Muscle of arm (tissue), 12 donors: ENCODE results near the gene FYN. TPM values are rescaled to one million over a fixed set of nuclear protein-coding genes. Genes with fewer than 3 reads are reported as not detected.

Experiments
- DNase-seq: peaks from one replicate; pipeline ENCODE4 v3.0.0-alpha.2; 2013
- polyA plus RNA-seq, 12 donors: library from polyadenylated mRNA; unstranded; fragments of 120-200 nt; gene quantifications; one replicate each; pipeline ENCODE4 v1.2.1, GENCODE V29; 2013; ENCODE audit not compliant: insufficient read length in 12 of 12

Gene FYN
- polyA plus RNA-seq, 12 donors: 98.4 to 184 (median 152) TPM; not detected in 1

DNA sequence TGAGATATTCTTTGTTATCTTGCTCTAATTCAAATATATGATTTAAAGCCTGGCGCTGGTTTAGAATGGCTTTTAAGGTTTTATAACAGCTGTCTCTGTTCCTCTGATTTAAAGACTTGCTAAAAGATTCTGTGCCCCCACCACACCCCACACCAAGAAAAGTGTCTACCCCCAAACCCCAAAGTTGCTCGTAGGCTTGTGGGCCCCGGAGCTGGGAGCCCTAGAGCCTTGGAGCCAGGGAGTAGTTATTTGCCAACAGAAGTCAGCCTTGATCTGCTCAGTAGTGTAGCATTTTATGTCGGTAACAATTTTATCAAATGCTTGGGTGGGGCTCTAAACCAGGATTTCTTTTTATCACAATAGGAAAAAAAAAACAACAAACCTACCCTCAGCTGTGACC is 162.3 kb downstream of the FYN start:
- DNase-seq: no peak

GRCh38 chr6:111710439-111710838 is 162.8 kb downstream of the FYN start:
- no peak for DNase-seq

GRCh38 chr6:111709615-111710398 is 163.4 kb downstream of the FYN start:
- peak; percentile 91 for DNase-seq

DNA sequence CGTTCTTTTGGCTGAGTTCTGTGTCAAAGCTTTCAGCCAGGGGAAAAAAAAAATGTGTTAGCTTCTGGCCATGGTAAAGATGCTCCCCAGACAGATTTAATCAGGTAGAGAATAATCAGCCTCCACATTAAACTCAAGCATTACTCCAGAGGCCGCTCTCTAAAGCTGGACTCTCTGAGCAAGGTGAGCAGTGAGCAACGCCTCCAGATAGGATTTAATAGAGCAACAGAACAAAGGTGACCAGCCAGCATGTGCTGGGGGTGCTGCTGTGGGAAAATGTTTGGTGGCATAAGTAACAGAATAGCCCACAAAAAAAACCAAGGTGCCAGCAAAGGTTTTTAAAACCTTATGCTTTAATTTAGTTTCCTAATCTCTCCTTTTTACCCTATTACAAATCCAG is 164.1 kb downstream of the FYN start:
- no peak for DNase-seq

DNA sequence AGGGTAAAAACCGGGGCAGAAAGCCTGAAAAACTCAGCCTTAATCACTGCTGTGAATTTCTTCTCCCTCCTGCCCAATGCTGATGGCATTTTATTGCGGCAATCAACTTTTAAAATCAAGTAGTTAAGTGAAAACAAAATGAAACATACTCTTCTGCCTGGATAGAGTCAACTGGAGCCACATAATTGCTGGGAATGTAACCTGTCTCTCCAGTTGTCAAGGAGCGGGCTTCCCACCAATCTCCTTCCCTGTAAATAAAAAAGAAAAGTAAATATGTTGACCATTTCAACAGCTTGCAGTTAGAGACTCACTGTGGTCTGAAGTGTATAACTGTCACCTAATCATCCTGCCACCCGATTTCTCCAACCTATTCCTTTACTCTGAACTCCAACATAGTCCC is 165.5 kb downstream of the FYN start:
- DNase-seq: no peak

DNA sequence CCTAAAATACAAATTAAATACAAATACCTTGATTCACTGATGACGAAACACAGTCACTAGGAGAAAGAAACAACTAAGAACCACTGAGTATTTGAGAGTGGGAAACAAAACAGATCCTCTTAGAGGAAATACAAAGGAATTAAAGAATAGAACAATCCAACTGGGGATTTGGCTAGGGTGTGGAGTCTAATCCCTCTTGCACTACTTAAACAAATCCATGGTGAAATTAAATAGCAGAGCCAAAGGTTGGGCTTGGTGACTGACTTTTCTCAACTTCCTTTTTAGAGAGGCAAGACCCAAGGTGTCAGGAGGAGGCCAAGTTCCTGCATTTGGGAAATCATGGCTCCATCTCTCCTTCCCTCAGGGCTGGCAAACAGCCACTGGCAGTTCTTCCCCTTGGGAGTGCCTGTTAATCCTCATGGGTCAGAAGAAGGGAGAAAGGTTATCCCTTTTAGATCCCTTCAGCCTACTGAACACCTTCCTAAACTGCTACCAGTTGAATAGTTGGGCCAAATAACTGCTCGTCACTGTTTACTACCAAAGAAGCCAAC is 166.3 kb downstream of the FYN start:
- no peak for DNase-seq

- DNase-seq: no peak
These were observed 169.5 kb downstream of the FYN start for GRCh38 chr6:111703723-111704122.

DNA sequence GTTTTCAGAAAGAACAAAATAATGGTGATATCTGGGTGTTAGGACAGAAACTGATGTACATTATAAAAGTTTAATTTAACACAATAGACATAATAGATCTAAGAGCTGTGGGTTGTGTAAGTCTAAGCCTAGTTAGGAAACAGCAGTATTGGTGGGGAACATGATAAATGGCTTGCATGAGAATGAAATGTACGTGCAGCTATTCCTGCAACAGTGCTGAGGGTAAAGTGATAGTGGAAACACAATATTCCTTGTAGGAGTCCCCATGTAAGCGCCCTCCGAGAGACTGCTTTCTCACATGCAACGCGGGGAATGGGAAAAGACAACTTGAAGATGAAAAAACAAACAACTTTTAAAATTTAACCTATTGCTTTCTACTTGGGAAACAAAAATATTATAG is 171.0 kb downstream of the FYN start:
- DNase-seq: no peak

GRCh38 chr6:111701146-111701545 is 172.1 kb downstream of the FYN start:
- no peak for DNase-seq

DNA sequence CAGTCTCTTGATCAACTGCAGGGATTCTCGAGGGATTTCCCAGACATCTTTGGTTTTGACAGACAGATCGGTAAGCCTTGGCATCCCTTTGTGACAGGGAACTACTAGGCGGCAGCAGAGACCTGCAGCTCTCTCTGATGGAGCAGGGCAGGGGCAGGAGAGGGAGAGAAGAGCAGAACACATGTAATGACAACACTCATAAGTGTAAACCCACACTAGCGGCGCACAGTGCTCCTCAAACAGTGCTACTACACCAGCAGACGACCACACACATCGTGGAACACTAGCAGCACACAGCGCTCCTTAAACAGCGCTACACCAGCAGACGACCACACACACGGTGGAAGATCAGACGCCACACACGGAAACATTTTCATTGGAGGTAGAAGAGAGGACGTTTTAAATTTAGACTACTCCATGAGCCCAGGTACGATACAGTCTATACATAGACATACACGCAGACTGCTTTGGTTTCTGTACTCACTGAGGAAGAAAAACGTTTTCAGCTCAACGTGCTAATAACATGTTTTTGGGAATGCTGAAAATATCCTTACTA is 173.0 kb downstream of the FYN start:
- DNase-seq: no peak

DNA sequence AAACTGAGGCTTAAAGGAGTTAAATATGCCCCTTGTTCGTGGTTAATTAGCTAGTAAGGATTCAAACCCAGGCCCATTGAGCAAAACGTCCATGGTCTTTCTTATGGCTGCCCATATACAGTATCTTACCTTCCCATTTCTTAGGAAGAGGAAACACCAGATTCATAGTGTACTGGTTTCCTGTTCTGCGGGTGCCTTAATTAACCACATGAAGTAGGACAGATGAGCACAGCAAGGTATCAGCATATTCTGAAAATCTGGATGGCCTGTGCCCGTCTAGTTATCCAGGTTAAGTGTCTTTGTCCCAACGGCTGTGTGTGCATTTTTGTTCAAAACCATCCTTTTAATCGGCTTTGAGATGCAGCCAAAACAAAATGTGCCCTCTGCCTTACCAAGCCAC is 174.1 kb downstream of the FYN start:
- DNase-seq: no peak

DNA sequence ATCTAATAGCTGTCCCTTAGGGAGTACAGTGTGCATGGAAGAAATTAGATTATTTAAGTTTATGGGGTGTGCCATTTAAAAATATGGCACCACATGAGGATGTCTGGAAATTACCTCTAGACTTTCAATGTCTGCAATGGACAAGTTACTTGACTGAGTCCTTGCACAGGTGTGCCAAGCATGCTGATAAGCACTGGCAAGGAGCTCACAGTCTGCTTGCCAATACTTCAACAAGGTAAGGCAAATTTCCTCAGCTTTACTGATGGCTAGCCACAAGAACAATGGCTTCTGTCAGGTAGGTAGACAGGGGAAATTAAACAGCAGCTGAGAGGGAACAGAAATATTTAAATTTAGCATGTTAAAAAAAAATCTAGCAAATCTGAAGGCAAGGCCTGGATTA is 176.4 kb downstream of the FYN start:
- no peak for DNase-seq

GRCh38 chr6:111692327-111693164 is 180.7 kb downstream of the FYN start:
- DNase-seq: no peak

GRCh38 chr6:111691345-111692225 is 181.7 kb downstream of the FYN start:
- no peak for DNase-seq

DNA sequence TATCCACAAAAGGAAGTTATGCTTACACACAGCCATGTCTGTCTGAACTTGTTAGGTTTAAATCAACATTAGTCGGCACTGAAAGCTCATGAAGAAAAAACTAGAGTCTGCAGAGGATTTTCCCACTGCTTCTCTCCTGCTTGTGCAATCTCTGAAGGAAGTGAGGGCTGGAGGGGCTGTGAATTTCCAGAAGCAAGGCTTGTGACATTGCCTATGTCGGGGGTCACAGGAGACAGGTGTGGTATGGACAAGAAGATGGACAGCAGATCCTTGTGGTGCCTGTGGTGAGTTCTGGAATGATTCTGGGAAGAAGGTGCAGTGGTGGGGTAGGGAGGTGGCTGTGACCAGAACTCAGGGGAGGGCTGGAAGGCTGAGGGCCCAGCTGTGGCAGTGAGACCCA is 183.3 kb downstream of the FYN start:
- no peak for DNase-seq

DNA sequence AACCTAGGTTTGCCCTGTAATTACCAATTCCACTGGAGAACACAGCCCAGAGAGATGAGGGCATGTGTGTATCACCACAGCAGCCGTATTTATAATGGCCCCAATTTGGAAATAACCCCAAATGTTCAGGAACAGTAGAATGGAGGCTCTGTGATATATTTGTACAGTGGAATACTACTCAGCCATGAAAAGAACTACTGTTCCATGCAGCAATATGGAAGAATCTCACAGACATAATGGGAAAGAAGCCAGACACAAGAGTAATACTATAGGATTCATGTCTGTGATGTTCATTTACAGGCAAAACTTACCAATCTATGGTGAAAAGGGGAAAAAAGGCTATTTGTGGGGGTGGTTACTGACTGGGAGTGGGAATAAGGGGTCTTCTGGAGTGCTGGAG is 183.8 kb downstream of the FYN start:
- DNase-seq: no peak

DNA sequence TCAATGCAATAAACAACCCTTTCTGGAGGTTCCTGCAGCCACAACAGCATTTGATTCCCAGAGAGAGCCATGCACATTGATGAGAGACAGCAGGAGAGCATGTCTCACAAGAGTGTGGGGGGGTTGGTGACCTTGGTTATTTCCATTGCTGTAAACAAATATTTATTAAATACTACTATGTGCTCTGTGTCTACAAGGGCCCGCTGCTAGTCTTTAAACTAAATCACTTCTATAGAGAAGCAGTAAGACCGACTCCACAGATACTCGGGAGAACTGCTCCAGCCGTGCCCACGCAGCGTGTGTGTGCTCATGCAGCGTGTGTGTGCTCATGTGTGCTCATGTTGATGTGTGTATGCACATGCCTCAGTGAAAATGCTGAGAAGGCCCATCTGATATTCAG is 184.9 kb downstream of the FYN start:
- DNase-seq: no peak

DNA sequence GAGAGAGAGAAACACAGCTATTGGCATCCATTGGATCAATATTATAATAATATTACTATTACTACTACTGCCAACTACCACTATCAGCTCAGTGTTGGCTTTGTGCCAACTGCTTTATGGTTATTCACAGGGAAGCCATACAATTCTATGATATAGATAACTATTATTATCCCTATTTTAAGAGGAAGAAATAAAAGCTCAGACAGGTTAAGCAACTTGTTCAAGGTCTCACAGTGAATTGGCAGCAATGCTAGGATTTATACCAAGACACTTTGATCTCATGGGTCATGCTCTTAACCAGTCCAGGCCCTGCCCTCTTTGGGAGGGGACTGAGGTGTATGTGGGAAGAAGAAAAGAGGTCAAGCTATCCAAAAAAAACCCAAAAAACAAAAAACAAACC is 185.6 kb downstream of the FYN start:
- no peak for DNase-seq

DNA sequence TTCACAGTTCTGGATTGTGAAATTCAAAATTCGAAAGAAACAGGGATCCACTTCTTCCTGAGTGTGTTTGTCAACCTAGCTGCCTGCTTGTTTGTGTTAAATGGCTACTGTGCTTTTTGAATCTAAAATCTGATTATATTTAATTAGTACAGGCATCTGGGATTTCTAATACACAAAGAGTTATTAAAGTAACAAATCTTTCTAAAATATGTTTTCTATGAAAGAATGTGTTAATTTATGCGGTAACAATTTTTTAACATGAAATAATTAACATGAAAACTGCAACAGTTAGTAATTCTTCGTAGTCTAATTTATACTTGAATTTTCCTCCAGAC is 186.4 kb downstream of the FYN start:
- no peak for DNase-seq

GRCh38 chr6:111686249-111686931 is 186.9 kb downstream of the FYN start:
- DNase-seq: no peak

DNA sequence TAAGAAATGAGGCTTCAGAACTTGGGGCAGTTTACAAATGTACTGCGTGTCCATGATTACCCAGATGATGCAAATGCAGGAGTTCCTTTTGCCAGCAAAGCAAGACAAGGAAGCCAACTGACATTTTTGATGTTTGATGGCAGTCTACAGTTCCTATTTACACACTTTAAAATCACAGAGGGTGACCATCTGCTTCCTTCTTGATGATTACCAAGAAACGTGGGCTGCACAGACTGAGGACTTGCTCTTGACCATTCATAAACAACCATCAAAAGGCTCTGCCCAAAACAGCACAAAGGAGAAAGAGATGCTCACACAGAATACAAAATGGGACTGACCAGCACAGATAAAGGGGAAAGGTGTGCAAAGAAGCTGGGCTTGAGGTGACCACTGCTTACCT is 187.7 kb downstream of the FYN start:
- no peak for DNase-seq
